GM12878 (cell line): Measurements from ENCODE around the gene NIN. TPM values are rescaled to one million over a fixed set of nuclear protein-coding genes. Genes with fewer than 3 reads are reported as not detected.

Experiments
- ATF7 ChIP-seq: fragments of 450-650 bp; IDR thresholded peaks from 2 replicates; pipeline ENCODE4 v1.6.1; 2016; ENCODE audit warnings: low read depth, mild to moderate bottlenecking
- EGR1 ChIP-seq, 2 experiments: IDR thresholded peaks; 1 replicate in 1 of 2; 2 replicates in 1 of 2; pipeline ENCODE4 v1.6.1; 2011 to 2012; ENCODE audit warnings: low read depth in 2 of 2, low read length in 2 of 2, borderline replicate concordance in 1 of 2, mild to moderate bottlenecking in 1 of 2, moderate library complexity in 1 of 2
- HDAC2 ChIP-seq: fragments of 200-600 bp; sonication (generic); IDR thresholded peaks from 2 replicates; pipeline ENCODE4 v1.6.1; 2017
- NFIC ChIP-seq: IDR thresholded peaks from 2 replicates; pipeline ENCODE4 v1.6.1; 2012; ENCODE audit warnings: low read depth, mild to moderate bottlenecking, inconsistent platforms, low read length, moderate library complexity
- NR2F1 ChIP-seq: fragments of 450-650 bp; conservative IDR thresholded peaks from 2 replicates; pipeline ENCODE4 v1.6.1; 2017; ENCODE audit warnings: mild to moderate bottlenecking
- PAX5 ChIP-seq: IDR thresholded peaks from 2 replicates; pipeline ENCODE4 v1.6.1; 2011; ENCODE audit warnings: low read depth, low read length, borderline replicate concordance
- PAX8 ChIP-seq: fragments of 450-650 bp; IDR thresholded peaks from 2 replicates; pipeline ENCODE4 v1.6.1; 2017; ENCODE audit warnings: mild to moderate bottlenecking, moderate library complexity
- RB1 ChIP-seq: fragments of 450-650 bp; formaldehyde crosslinking; IDR thresholded peaks from 2 replicates; pipeline ENCODE4 v1.6.1; 2017; ENCODE audit warnings: mild to moderate bottlenecking, borderline replicate concordance
- SMARCA5 ChIP-seq: fragments of 450-650 bp; IDR thresholded peaks from 2 replicates; pipeline ENCODE4 v1.6.1; 2017; ENCODE audit warnings: mild to moderate bottlenecking
- STAT1 ChIP-seq: fragments of 450-650 bp; conservative IDR thresholded peaks from 2 replicates; pipeline ENCODE4 v1.6.1; 2014; ENCODE audit warnings: antibody characterized with exemption, mild to moderate bottlenecking
- TCF3 ChIP-seq: IDR thresholded peaks from 2 replicates; pipeline ENCODE4 v1.6.1; 2012; ENCODE audit warnings: low read depth, mild to moderate bottlenecking, low read length, borderline replicate concordance; ENCODE audit not compliant: insufficient read depth
- ZNF622 ChIP-seq: fragments of 450-650 bp; IDR thresholded peaks from 2 replicates; pipeline ENCODE4 v1.6.1; 2017; ENCODE audit warnings: mild to moderate bottlenecking, inconsistent platforms
- polyA plus RNA-seq, 11 experiments: library from polyadenylated mRNA; depleted of rRNA in 4 of 11; unstranded in 6 of 11; stranded (reverse) in 5 of 11; fragments of >200 nt; fragmentation: Nextera tagmentation in 4 of 11; fragmentation: Illumina TruSeq in 1 of 11; extraction: Ambion mirVana in 4 of 11; extraction: Trizol in 1 of 11; gene quantifications; 1 replicate in 1 of 11; 2 replicates in 10 of 11; pipeline versions ENCODE4 v1.2.1 to v1.2.3, GENCODE V29; 2011 to 2016; ENCODE audit warnings: inconsistent platforms in 2 of 11, missing spikeins in 2 of 11, low read depth in 1 of 11
- total RNA-seq, 4 experiments: library from RNA; depleted of rRNA in 3 of 4; stranded (reverse); fragments of >200 nt in 3 of 4; fragmentation: Illumina TruSeq in 1 of 4; extraction: Trizol in 1 of 4; gene quantifications; 2 replicates each; pipeline versions ENCODE4 v1.2.1 to v1.2.3, GENCODE V29; 2013 to 2021
- TF ChIP-seq, protein P1 (sequence below): fragments of 450-650 bp; IDR thresholded peaks from 2 replicates; pipeline ENCODE4 v1.6.1; 2017; ENCODE audit warnings: low read depth, mild to moderate bottlenecking, moderate library complexity

The NIN gene
- total and polyA plus RNA-seq, 10 of the 15 experiments (the other 5 are each of a cell fraction or from before 2014, with no cell fraction given): 16.2 to 135 (median 70.3) TPM

- TF ChIP-seq ATF7: no peak
- no peak for TF ChIP-seq ZNF622
- TF ChIP-seq PAX5: no peak
- no peak; the same call in none of the 2 replicates for TF ChIP-seq SMARCA5
- peak; percentile 26; the same call in 1 of the 2 replicates for TF ChIP-seq NR2F1
- TF ChIP-seq PAX8: no peak
- TF ChIP-seq, protein P1, sequence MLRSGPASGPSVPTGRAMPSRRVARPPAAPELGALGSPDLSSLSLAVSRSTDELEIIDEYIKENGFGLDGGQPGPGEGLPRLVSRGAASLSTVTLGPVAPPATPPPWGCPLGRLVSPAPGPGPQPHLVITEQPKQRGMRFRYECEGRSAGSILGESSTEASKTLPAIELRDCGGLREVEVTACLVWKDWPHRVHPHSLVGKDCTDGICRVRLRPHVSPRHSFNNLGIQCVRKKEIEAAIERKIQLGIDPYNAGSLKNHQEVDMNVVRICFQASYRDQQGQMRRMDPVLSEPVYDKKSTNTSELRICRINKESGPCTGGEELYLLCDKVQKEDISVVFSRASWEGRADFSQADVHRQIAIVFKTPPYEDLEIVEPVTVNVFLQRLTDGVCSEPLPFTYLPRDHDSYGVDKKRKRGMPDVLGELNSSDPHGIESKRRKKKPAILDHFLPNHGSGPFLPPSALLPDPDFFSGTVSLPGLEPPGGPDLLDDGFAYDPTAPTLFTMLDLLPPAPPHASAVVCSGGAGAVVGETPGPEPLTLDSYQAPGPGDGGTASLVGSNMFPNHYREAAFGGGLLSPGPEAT: peak; percentile 62; the same call in 1 of the 2 replicates
- no peak for TF ChIP-seq STAT1
- TF ChIP-seq NFIC: no peak
- TF ChIP-seq EGR1 (IDR thresholded peaks at IDR 0.05; ENCODE audit: borderline replicate concordance in 1 of 2, low read depth in 2 of 2, low read length in 2 of 2): no peak
- no peak for TF ChIP-seq HDAC2
- no peak for TF ChIP-seq TCF3
- no peak for TF ChIP-seq RB1
Observed at GRCh38 chr14:50830932-50831725, at the start of gene NIN (continued).
